HEK293T (cell line): ENCODE results near the gene CCDC85B.

Experiments used
- CTCF ChIA-PET: fragments of 350-600 bp; formaldehyde crosslinking; extraction: SDS; loops from one replicate; lab custom pipeline; 2021; ENCODE audit warnings: antibody characterized with exemption, inconsistent platforms; lab: Yijun Ruan, JAX
- POLR2A ChIA-PET: fragments of 350-600 bp; formaldehyde crosslinking; extraction: SDS; loops from one replicate; lab custom pipeline; 2020; ENCODE audit warnings: antibody characterized with exemption, inconsistent platforms; lab: Yijun Ruan, JAX
- DNase-seq: peaks from one replicate; pipeline ENCODE4 v3.0.0; 2012; ENCODE audit warnings: mixed read lengths; ENCODE audit errors: extremely low spot score
- ARNT ChIP-seq: fragments of 450-650 bp; IDR thresholded peaks from 2 replicates; pipeline ENCODE4 v1.6.1; 2017; ENCODE audit warnings: mild to moderate bottlenecking
- BHLHE40 ChIP-seq: fragments of 450-650 bp; IDR thresholded peaks from 2 replicates; pipeline ENCODE4 v1.6.1; 2016; ENCODE audit warnings: mild to moderate bottlenecking, moderate library complexity, borderline replicate concordance
- CTBP1 ChIP-seq: fragments of 450-650 bp; IDR thresholded peaks from 2 replicates; pipeline ENCODE4 v1.6.1; 2016; ENCODE audit warnings: borderline replicate concordance
- ELF4 ChIP-seq: fragments of 450-650 bp; IDR thresholded peaks from 2 replicates; pipeline ENCODE4 v1.6.1; 2017; ENCODE audit warnings: antibody characterized with exemption
- FOXA1 ChIP-seq: fragments of 450-650 bp; IDR thresholded peaks from 2 replicates; pipeline ENCODE4 v1.6.1; 2016; ENCODE audit warnings: mild to moderate bottlenecking
- FOXK2 ChIP-seq: fragments of 450-650 bp; IDR thresholded peaks from 2 replicates; pipeline ENCODE4 v1.6.1; 2016; ENCODE audit warnings: mild to moderate bottlenecking
- FOXM1 ChIP-seq: fragments of 450-650 bp; IDR thresholded peaks from 2 replicates; pipeline ENCODE4 v1.6.1; 2017; ENCODE audit warnings: mild to moderate bottlenecking, borderline replicate concordance
- HDGF ChIP-seq: fragments of 450-650 bp; IDR thresholded peaks from 2 replicates; pipeline ENCODE4 v1.6.1; 2017; ENCODE audit warnings: antibody characterized with exemption, borderline replicate concordance
- L3MBTL2 ChIP-seq: fragments of 450-650 bp; conservative IDR thresholded peaks from 2 replicates; pipeline ENCODE4 v1.6.1; 2016; ENCODE audit warnings: mild to moderate bottlenecking
- LEF1 ChIP-seq: fragments of 450-650 bp; IDR thresholded peaks from 2 replicates; pipeline ENCODE4 v1.6.1; 2017; ENCODE audit warnings: mild to moderate bottlenecking, borderline replicate concordance
- NFRKB ChIP-seq: fragments of 450-650 bp; IDR thresholded peaks from 2 replicates; pipeline ENCODE4 v1.6.1; 2016; ENCODE audit warnings: mild to moderate bottlenecking, moderate library complexity
- SP1 ChIP-seq: fragments of 450-650 bp; IDR thresholded peaks from 2 replicates; pipeline ENCODE4 v1.6.1; 2017
- SUZ12 ChIP-seq: fragments of 450-650 bp; IDR thresholded peaks from 2 replicates; pipeline ENCODE4 v1.6.1; 2016; ENCODE audit warnings: mild to moderate bottlenecking
- TARDBP ChIP-seq: fragments of 450-650 bp; IDR thresholded peaks from 2 replicates; pipeline ENCODE4 v1.6.1; 2016
- ZNF384 ChIP-seq: fragments of 450-650 bp; IDR thresholded peaks from 2 replicates; pipeline ENCODE4 v1.6.1; 2016
- TF ChIP-seq, protein P1 (sequence below): fragments of 450-650 bp; IDR thresholded peaks from 2 replicates; pipeline ENCODE4 v1.6.1; 2016

Gene CCDC85B

DNA sequence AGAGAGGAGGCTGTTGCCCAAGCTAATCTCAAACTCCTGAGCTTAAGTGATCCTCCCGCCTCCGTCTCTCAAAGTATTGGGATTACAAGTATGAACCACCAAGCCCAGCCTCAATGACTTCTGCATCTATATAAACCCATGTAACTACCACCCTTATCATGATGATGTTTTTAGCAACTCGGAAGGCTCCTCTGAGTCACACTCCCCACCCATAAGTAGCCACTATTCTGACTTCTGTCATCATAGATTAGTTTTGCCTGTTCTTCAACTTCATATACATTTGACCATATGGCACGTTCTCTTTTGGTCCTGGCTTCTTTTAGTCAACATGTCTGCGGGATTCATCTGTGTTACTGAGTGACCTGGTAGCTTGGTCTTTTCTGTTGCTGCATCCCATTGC is 16.1 kb downstream of the CCDC85B start:
- no peak for DNase-seq
- CTCF ChIA-PET = no interaction called here
- POLR2A ChIA-PET = interaction anchor here (0.6 to 6.2 kb wide), 4 partner anchors 9 to 47 kb away, joined by 3 to 25 read pairs (median 3); partner anchors contain the start of genes CCDC85B and FIBP
- TF ChIP-seq L3MBTL2 (no peak), ARNT (no peak), FOXK2 (no peak), HDGF (no peak), ZNF384 (no peak), LEF1 (no peak), NFRKB (no peak), CTBP1 (no peak), ELF4 (no peak), TARDBP (no peak), FOXM1 (no peak), FOXA1 (no peak), BHLHE40 (no peak), SP1 (no peak), SUZ12 (no peak)
- TF ChIP-seq, protein P1, sequence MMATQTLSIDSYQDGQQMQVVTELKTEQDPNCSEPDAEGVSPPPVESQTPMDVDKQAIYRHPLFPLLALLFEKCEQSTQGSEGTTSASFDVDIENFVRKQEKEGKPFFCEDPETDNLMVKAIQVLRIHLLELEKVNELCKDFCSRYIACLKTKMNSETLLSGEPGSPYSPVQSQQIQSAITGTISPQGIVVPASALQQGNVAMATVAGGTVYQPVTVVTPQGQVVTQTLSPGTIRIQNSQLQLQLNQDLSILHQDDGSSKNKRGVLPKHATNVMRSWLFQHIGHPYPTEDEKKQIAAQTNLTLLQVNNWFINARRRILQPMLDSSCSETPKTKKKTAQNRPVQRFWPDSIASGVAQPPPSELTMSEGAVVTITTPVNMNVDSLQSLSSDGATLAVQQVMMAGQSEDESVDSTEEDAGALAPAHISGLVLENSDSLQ = no peak

DNA sequence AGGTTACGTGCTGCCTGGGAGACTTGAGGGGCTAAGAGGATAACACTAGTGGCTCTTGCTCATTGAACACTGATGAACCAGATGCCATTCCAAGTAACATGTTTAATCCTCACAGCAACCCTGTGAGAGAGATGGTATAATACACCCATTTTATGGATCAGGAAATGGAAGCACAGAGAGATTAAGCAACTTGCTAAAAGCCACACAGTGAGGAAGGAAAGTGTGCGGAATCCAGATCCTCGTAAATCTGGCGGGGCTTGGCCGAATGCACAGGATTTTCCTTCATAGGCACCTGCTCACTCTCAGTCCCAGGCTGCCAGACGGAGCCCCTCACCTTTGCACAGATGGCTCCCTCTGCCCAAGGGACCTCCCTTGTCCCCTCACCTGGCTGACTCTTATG is 17.4 kb downstream of the CCDC85B start:
- CTCF ChIA-PET = no interaction called here
- POLR2A ChIA-PET = interaction anchor here (6.2 kb wide), 1 partner anchor 18 kb away, joined by 25 read pairs; the partner anchor contains the start of genes CCDC85B and FIBP
- DNase-seq = no peak
- TF ChIP-seq BHLHE40 (no peak), ARNT (no peak), ZNF384 (no peak), ELF4 (no peak), HDGF (no peak), SUZ12 (no peak), NFRKB (no peak), TARDBP (no peak), LEF1 (no peak), FOXK2 (no peak), FOXM1 (no peak), FOXA1 (no peak), L3MBTL2 (no peak), CTBP1 (no peak)
- TF ChIP-seq, protein P1 = no peak

DNA sequence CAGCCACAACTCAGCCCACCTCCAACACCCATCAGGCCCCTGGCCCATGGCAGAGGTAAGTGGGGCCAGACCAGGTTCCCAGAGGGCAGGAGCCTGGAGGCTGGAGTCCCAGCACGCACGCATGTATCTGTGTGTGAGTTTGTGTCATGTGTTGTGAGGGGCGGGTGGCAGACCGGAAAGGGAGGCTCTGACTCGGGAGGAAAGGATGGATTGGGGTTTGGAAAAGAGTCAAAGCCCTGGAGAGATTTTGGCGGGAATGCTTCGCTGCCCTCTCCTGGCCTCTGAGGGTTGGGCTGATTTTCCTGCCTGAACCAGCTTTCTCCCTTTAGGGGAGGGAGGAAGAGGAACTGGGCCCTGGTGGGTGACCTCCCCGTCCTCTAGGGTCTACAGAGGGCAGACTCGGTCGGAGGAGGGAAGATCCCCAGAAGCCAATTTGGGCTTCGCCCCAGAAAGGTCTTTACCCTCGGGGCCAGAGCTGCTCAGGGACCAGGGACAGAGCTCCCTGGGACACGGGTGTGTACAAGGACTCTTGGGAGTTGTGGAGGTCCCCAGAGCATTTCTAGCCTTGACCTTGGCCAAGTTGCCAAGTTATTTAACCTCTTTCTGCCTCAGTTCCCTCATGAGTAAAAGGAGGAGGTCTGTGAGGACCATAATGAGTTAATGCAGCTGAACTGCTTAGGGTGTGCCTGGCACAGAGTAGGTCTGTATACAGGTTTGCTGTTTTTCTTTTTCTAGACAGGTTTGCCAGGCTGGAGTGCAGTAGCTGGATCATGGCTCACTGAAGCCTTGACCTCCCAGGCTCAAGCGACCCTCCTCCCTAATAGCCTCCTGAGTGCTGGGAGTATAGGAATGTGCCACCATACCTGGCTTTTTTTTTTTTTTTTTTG is 21.5 kb downstream of the CCDC85B start:
- TF ChIP-seq L3MBTL2 (peak; percentile 69), LEF1 (no peak)
- peak; percentile 68 for DNase-seq
- ChIA-PET CTCF (interaction anchor here (2.1 to 3.0 kb wide), 2 partner anchors 22 to 27 kb away, joined by 8 to 26 read pairs; partner anchors contain the start of genes CCDC85B and FIBP), POLR2A (interaction anchor here (0.7 to 3.6 kb wide), 8 partner anchors 10 to 53 kb away, joined by 3 to 46 read pairs (median 4); partner anchors contain the start of genes CCDC85B and FIBP)

DNA sequence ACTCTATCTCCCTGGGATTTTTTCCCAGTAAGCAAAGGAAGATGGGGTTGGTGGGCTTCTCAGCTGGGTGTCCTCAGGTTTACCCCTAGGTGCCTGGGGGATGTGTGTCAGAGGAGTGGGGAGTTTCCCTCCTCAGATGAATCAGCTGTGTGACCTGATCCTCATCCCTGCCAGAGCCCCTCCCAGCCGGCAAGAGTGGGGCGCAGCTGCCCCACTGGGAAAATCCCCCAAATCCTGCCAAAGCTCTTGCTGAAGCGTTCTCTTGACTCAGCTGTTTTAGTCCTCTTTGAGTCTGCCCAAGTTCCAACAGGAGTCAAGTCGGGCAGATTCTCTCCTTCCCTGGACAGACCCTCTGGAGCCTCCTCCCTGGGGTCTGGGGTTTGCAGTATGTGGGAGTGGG is 22.4 kb downstream of the CCDC85B start:
- CTCF ChIA-PET = interaction anchor here (0.6 to 3.0 kb wide), 3 partner anchors 23 to 147 kb away, joined by 3 to 26 read pairs (median 8); partner anchors contain the start of genes CCDC85B and FIBP
- POLR2A ChIA-PET = interaction anchor here (1.4 to 3.6 kb wide), 2 partner anchors 11 to 23 kb away, joined by 4 to 46 read pairs; partner anchors contain the start of genes CCDC85B and FIBP
- DNase-seq = no peak
- no peak for TF ChIP-seq SP1
- TF ChIP-seq ELF4 = no peak
- no peak for TF ChIP-seq ARNT

DNA sequence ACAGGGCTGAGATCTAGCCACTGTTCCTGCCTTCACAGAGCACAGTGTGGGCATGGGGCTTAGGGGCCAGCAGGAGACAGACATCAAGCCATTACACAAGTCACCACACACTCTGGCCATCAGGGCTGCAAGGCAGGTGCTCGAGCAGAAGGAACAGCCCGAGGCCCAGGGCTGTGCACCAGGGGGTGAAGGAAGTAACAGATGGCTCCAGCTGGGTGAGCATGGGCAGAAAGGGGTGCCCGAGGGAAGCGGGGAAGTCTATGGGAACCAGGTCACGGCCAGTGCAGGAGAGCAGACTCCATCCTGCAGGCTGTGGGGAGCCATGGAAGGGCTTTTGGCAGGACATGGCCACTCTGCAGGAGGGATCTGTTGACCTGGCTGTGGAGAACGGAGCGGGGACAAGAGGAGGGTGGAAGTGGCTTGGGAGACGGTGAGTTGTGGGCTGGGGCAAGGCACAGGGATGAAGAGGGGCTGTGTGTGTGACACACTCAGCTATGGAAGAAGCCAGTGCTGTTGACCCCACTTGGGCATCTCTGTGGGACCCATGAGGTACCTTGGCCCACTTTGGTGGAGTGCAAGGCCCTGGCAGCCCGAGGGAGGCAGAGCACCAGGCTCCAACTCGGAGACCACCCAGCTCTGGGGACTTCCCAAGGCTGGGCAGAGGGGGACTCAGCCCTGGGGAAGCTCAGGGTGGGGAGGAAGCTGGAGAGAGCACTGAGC is 24.8 kb downstream of the CCDC85B start:
- ChIA-PET CTCF (interaction anchor here (0.8 to 1.6 kb wide), 4 partner anchors 24 to 30 kb away, joined by 3 to 6 read pairs (median 4); partner anchors contain the start of gene FIBP), POLR2A (interaction anchor here (0.6 to 2.6 kb wide), 6 partner anchors 9 to 1510 kb away, joined by 3 to 35 read pairs (median 4); partner anchors contain the start of genes CCDC85B, FIBP and MUS81)
- TF ChIP-seq FOXK2 = no peak
- TF ChIP-seq SUZ12 = no peak
- TF ChIP-seq ZNF384 = no peak
- TF ChIP-seq TARDBP = no peak
- no peak for TF ChIP-seq ARNT
- TF ChIP-seq FOXM1 = no peak
- TF ChIP-seq, protein P1 = no peak
- TF ChIP-seq HDGF = no peak
- TF ChIP-seq ELF4 = no peak
- no peak for TF ChIP-seq LEF1
- DNase-seq = no peak
